Heart left ventricle (tissue), 13 donors: Measurements from ENCODE around the gene C12orf57.

Source experiments
- POLR2A ChIP-seq, 2 donors: fragments of 450-650 bp; IDR thresholded peaks; one replicate each; pipeline ENCODE4 v1.6.1; 2017; ENCODE audit warnings: antibody characterized with exemption in 2 of 2, mild to moderate bottlenecking in 2 of 2, moderate library complexity in 2 of 2
- TF ChIP-seq, protein P1 (sequence below), 12 donors: fragments of 200-600 bp; sonication (generic) in 4 of 12; IDR thresholded peaks; one replicate each; pipeline versions ENCODE4 v1.5.0 to v1.8.0; 2018 to 2022; ENCODE audit warnings: antibody characterized with exemption in 12 of 12, mild to moderate bottlenecking in 5 of 12
- donor health status: ischemic (EF 13 %, LVEDD 7.1; RV severe dilation, severe dysfunction).
- donor health status: DM: no; HTN: yes; CAD: no.
- donor health status: DM: no; HTN: no; CAD: no.
- donor health status: ischemic (EF 25% LVEDD 6.9; RV normal size, moderate dysfunction).
- donor health status: ischemic (EF 25% LVEDD 5.7; RV mildly dilated, moderate dysfunction).
- donor health status: ischemic (EF 35%, LVEDD 5.7; RV mildly dilated, moderate dysfunction).
- donor health status: nonischemic (EF 11% LVEDD 7.7; RV severe dilation, severe dysfunction).
- donor health status: DM: yes; HTN: yes; CAD: no.
- donor health status: PGD.
- donor health status: ischemic (EF 29% LVEDD 5.4; RV normal size, mild dysfunction).
- donor health status: nonischemic (EF 23%, LVEDD 6.1; RV moderate dilation, normal function).

DNA sequence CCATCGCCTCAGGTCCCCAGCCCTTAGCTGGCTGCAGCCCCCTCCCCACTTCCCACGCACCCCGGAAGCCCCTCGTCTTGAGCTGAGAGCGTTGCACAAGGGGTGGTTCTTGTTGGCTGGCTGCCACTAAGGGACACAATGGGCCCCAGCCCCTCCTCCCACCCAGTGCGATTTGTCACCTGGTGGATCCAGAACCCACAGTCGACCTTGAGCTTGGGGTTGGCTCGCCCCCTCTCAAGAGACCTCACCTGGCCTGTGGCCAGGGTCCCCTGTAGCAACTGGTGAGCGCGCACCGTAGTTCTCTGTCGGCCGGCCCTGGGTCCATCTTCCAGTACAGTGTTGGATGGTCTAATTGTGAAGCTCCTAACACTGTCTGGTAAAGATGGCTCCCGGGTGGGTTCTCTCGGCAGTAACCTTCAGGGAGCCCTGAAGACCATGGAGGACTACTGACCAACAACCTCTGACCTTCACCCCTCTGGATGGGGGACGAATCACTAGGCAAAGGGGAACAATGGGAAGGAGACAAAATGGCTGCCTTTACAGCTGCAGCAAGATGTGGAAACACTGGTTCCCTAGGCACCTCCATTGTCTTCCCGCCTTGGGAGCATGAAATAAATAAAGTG lies 20.1 kb downstream of the C12orf57 start:
- TF ChIP-seq, protein P1, sequence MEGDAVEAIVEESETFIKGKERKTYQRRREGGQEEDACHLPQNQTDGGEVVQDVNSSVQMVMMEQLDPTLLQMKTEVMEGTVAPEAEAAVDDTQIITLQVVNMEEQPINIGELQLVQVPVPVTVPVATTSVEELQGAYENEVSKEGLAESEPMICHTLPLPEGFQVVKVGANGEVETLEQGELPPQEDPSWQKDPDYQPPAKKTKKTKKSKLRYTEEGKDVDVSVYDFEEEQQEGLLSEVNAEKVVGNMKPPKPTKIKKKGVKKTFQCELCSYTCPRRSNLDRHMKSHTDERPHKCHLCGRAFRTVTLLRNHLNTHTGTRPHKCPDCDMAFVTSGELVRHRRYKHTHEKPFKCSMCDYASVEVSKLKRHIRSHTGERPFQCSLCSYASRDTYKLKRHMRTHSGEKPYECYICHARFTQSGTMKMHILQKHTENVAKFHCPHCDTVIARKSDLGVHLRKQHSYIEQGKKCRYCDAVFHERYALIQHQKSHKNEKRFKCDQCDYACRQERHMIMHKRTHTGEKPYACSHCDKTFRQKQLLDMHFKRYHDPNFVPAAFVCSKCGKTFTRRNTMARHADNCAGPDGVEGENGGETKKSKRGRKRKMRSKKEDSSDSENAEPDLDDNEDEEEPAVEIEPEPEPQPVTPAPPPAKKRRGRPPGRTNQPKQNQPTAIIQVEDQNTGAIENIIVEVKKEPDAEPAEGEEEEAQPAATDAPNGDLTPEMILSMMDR (IDR thresholded peaks at IDR 0.05) = no peak
- TF ChIP-seq POLR2A (IDR thresholded peaks at IDR 0.05) = no peak
